DND-41 (cell line): ENCODE results near the gene HOXA3.

Source experiments
- CTCF ChIP-seq: IDR thresholded peaks from 2 replicates; pipeline ENCODE4 v1.5.1; 2012; ENCODE audit warnings: borderline replicate concordance, low read length, moderate library complexity, mild to moderate bottlenecking; ENCODE audit not compliant: poor library complexity, severe bottlenecking; ENCODE audit errors: extremely low read depth
- EZH2 ChIP-seq: IDR thresholded peaks from 3 replicates; pipeline ENCODE4 v1.6.1; 2012; ENCODE audit warnings: borderline replicate concordance, low read depth, mild to moderate bottlenecking, moderate library complexity, low read length, inconsistent platforms; ENCODE audit not compliant: severe bottlenecking

GRCh38 chr7:27117887-27118491, 34.4 kb downstream of the HOXA3 start:
- TF ChIP-seq CTCF, result no peak
- TF ChIP-seq EZH2, result no peak
